HG03565 (cell line): ENCODE measurements around the gene PCGF5.
"Not testable (repeated sequence)": the region's sequence is repeated elsewhere in the genome, so short reads cannot be mapped to it uniquely, and the experiment has no call there.

ENCODE experiments used
- ATAC-seq: cut with Tn5 transposase; IDR thresholded peaks from one replicate; pipeline ENCODE4 v1.9.1; 2021; ENCODE audit warnings: mild to moderate bottlenecking, moderate library complexity; ENCODE audit not compliant: unreplicated experiment

PCGF5 gene

DNA sequence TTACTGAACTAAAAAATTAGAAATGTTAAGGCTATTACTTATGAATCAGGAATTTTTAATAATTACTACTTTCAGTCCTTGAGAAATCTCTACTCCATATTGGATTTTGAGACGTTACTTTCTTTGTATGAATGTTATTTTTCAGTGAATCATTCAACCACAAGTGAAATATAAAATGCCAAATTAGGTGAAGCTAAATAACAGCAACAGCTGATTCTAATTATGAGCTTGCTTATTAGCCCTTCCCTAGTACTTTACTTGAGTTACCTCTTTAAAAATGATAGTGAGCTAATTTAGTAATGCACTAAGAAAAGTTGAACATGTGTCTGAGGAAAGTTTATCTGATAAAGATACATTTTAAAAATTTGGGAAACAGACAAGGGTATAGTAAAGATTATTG, 51.4 kb downstream of the PCGF5 start:
- no peak for ATAC-seq

DNA sequence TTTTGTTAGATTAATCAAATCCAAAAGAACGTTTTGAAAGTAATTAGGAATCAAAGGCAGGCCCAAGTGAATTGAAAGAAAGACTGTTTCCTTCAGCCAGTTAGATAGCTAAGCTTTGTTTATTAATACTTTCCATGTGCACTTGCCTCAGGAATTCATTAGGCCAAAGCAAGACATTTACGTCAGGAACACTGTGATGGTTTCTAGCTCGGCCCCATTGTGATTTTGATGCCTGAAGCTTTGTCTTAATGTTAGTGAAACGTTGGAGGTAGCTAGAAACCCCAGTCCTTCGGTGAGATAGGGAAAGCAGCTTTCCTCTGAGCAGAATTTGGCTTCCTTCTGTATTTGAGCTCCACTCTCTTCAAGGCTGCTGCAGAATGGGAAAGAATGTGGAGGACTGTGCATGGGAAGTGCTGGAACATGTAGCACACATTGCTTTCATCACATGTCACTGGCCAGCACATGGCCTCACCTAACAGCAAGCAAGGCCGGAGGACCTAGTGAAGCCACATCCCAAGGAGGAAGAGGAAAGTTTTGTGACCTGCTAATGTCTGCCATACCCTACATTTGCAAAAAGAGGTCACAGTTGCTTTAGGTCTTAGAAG, 64.1 kb downstream of the PCGF5 start:
- no peak for ATAC-seq

DNA sequence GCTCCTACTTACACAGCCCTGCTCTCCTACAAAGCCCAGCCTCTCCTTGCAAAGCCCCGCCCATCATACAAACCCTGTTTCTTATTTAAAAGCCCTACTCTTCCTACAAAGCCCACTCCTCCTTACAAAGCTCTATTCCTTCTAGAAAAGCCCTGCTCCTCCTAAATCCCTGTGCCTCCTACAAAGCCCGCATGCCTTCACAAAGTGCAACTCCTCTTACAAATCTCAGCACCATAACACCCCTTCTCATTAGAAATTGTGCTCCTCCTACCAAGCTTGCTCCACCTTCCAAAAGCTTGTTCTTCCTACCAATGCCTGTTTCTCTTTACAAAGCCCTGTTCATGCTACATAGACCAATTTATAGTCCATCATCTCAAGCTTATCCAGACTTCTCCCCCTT, 66.1 kb downstream of the PCGF5 start:
- ATAC-seq: no peak

DNA sequence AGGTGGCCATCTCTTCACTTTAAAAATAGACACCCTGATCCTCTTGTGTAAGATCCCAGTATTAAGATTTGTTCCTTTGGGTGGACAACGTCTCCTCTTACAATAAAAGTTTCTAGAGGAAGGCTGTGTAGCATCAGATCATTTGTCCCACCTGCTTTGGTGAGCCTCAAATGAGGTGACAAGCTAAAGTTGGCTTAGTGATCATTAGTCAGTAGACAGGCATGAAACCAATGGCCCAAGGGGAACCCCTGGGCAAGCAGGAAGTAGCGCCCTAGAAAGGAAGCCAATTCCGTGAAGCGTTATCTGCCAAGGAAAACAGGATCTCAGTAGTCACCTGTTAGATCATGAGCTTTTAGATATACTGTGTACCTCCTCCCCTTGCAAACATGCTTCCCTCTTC, 66.8 kb downstream of the PCGF5 start:
- no peak for ATAC-seq

DNA sequence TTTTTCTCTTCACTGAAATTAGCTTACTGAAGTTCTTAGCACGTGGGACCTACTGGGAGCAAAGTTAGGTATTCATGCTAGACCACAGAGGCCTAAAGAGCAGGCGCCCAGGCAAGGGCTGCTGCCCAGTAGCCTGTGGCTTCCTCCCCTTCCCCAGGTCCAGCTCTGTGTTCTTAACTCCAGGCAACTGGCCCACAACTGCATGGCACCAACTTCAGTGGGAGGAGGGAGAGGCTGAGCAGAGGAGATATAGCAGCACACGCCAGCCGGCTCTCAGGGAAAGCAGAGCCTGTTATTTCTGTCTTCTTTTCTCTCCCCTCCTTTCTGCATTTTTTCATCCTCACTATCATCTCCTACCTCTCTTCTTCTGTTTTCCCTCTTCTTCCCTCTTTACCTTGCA, 67.4 kb downstream of the PCGF5 start:
- ATAC-seq: no peak

DNA sequence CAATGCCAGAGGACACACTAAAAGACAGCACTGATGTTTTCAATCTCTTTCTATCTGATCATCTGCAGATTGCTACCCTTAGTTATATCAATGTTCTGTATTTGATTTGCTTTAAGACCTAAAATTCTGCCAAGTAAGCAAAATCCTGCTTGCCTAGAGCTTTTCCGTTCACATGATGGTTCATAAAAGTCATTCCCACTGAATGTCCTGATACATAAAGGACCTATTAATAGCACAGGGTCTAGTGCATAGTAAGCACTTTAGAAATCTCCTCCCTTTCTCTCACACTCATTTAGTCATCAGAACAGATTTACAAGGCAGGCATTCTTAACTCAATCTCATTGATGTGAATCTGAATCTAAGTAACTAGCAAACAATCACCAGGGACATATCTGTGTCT, 68.8 kb downstream of the PCGF5 start:
- ATAC-seq: no peak

DNA sequence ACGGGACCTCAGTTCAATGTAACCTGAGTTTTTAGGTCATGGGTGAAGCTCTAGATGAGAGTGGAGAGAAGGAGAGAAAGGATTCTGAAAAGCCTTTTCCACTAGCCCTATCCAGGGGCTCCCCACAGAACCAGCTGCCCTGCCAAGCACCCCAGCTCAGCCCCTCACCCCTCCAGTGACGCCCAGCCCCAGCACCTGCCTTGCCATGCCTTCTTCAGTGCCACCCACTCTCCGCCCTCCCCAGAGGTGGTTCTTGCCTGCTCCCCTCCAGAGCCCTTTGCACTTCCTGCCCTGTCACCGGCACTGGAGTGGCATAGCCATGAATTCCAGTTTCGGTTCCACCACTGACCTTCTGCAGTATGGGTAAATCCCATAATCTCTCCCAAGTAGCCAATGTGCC, 70.1 kb downstream of the PCGF5 start:
- ATAC-seq: no peak

DNA sequence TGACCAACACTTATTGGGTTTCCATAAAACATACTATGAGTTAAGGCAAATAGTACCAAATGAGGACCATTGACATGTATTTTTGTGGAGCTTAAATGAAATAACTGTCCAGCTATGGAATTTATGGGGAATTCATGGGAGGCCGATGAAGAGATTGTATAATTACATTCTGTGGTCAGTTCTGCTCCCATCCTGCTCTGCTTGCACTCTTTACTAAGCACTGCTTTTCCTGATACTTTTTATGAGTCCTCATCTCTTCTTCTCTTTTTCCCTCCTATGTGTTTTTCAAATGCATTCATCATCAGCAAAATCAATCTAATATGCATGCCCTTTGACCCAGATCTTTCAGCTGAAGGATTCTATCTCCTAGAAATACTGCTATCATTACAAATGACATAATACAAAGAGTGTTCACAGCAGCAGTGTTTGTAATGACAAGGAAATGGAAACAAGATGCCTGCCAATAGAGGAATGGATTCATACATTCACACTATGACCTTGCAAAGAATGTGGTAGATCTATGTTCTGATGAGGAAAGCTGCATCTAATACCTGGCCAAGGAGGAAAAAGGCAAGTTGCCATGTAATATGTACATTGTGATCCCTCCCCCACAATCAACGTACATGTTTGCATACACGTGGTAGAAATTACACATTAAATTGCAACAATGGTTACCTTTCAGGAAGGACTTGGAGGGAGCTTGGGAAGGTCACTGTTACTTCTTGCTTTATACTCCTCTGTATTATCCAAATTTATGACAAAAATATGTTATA, 73.9 kb downstream of the PCGF5 start:
- ATAC-seq: no peak

DNA sequence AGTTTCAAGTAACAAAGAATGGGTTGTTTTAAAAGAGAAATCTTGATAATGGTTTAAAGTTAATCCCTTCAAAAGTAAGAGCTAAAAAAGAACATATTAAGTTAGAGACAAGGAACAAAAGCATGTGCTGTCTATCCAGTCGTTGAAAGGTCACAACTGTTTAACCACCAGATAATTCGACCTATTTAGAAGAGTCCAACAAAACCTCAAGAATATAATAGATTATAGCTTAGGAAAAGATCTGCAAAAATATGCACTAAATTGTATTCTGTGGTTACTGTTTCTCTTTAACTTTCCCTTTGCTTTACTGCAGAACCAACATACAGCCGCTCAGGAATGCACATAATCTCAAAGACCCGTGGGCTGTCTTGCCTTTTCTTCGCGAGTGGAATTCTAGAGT, 74.9 kb downstream of the PCGF5 start:
- ATAC-seq: no peak

DNA sequence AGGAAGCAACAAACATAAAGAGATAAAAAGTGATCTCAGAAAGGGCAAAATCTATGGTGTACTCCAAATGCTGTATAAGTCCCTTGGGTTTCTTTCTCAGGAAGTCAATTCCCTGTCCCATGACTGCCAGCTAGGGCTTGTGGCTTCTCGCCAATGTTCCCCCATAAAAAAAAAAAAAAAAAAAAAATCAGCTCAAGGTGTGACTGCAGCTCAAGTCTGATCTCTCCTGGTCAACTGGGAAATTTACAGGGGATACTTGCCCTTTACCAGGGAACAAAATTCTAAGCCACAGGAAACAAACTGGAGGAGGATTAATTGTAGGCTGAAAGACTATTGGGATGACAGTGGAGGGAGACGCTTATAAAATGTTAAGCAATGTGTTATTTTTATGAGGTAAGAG, 76.0 kb downstream of the PCGF5 start:
- ATAC-seq: no peak

DNA sequence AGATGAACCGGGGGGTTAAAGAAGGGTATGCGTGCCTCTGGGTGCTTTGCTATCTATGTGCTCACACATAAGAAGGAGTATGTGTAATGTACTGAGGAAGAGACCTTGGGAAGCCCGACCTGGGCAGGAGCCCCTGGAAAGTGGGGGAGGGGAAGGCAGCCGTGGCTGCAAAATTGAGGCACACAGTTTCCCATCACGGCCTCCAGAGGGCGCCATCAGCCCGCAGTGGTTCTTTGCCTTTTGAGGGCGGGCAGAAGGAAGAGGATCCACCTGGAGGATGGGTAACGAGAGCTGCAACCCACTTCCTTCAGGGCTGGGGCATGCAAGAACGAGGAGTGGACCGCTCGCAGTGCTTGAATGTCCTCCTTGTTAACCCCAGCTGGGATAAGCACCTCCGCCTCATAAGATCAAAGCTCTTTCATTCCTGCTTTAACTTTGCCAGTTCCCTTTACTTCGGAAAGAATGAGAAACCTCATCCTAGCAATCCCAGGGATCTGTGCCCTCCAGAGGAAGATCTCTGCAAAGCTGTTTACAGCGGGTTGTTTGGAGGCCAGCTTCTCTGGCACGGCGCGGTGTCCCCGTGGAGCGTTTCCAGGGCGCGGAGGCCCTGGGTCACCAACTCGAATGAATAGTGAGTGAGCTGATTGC, 77.9 kb downstream of the PCGF5 start:
- peak; percentile 74 for ATAC-seq

DNA sequence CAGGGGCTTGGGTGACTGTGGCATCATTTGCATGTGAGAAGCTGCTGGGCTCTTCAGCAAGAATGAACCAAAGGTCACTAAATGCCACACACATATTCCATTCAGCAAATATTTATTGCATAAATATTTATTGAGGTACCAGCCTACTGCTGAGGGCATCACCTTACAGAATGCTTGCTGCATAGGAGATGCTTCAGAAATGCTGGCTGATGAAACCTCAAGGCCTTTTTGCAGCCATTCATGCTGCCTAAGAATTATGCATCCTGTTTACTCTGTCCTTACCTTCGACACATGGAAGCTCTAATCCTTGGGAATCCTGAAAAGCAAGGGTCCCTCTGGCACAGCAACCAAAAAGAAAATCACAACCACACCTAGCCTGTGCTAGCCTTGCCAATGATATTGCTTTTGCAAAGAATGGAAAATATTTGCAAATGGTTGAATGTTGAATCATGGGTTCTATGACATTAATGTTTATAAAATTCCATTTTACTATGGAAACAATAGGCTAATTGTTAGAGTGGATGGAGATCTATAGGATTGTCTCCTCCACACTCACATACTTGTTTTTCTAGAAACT, 79.6 kb downstream of the PCGF5 start:
- no peak for ATAC-seq

DNA sequence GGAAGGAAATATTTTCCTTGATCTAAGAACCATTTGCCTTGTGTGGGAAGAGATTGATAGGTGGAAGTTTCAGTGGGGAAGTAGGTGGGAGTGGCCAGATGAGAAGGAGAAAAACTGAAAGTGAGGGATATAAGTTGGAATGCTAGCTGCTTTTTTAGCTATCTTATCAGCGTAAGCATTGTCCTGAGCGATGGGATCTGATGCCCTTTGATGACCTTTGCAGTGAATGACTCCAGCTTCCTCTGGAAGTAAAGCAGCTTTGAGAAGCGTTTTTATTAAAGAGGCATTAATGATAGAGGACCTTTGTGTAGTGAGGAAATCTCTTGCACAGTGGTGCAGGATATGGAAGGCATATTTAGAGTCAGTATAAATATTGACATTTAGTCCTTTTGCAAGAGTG, 82.5 kb downstream of the PCGF5 start:
- ATAC-seq: not testable (repeated sequence)

DNA sequence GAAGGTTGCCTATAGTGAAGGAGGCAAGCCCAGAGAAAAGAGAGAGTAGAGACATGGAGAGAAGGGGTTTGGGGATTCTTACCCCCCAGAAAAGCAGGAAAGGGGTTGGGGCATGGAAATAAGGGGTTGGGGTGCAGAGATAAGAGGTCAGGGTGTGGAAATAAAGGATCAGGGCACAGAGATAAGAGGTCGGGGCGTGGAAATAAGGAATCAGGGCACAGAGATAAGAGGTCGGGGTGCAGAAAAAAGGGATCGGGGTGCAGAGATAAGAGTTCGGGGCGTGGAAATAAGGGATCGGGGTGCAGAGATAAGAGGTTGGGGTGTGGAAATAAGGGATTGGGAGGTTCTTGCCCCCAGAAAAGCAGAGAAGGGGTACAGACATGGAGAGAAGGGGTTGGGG, 85.5 kb downstream of the PCGF5 start:
- not testable (repeated sequence) for ATAC-seq

DNA sequence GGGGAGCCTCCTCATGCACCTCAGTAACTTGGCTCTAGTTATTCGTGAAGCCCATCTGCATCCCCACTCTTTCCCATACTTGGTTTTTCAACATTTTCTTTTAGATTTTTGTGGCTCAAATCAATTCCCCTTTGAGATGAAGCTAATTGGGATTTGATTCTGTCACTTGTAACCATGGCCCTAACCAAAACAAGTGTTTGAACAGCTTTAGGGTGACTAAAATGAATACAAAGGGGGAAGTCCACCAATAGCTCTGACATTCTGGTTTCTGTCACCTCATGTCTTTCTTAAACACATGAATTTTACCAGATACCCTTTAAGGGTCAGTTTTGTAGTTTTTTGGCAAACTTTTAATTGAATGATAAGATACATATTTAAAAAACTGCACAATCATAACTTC, 87.0 kb downstream of the PCGF5 start:
- ATAC-seq: no peak

DNA sequence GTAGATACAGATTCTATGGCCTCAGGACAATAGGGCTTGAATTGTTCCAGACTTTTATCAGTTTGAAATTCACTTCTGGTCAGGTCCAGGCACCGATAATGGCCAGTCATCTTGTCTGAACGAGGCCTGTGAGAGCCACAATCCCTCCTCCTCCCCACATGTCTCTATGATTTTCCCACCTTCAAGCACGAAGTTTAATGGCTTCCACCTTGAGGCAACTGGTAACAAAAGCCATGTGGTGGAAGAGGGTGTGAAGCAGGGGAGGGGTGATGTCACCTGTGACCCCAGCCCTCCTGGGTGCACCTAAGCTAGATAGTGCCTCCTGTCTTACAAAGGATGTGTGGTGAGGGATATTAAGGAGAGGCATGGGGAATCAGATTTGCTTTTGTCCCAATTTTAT, 89.2 kb downstream of the PCGF5 start:
- no peak for ATAC-seq

DNA sequence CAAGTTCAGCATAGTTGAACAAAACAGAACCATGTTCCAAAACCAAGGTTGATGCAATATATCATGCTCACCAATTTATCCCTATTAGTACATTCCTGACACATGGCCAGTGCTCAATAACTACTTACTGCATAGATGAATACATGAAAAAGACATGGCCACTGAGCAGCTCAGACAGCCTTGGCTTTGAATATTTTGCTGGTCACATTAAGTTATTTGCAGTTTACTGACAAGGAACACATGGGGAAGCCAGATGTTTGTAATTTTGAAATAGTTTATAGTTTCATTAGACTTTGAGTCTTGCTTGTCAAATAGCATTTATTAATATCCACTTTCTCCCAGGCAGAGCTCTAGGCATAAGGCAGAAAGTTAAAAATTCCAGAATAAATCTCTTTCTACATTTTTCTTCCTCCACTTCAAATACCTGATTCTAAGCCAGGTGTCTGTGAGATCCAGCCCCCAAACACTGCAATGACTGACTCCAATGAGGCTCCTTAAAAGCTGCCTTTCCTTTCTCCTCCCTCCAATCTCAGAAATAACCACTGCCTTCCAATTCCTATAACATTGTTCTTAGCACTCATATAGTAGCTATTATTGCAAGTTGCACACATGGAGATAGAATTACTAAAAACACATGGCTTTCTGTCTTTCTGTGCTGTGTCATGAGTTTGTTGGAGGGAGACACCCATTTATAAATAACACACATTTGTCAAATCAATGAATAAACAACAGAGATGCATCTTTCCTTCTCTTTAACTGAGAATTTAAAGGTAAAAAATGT, 91.3 kb downstream of the PCGF5 start:
- no peak for ATAC-seq

DNA sequence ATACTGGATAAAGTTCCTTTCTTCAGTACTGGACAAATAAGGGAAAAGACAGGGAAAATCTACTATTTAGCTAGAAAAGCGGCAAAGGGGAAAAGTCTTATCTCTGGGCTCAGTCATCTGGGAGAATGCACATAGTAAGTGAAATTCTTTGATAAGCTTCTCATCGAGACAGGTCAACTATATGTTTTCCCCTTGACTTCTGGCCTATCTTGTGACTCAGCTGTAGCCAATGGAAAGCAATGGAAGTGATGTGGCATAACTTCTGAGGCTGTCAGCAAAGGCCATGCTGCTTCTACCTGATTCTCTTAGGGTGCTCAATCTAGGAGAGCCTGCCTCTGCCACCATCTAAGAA, 91.9 kb downstream of the PCGF5 start:
- no peak for ATAC-seq

DNA sequence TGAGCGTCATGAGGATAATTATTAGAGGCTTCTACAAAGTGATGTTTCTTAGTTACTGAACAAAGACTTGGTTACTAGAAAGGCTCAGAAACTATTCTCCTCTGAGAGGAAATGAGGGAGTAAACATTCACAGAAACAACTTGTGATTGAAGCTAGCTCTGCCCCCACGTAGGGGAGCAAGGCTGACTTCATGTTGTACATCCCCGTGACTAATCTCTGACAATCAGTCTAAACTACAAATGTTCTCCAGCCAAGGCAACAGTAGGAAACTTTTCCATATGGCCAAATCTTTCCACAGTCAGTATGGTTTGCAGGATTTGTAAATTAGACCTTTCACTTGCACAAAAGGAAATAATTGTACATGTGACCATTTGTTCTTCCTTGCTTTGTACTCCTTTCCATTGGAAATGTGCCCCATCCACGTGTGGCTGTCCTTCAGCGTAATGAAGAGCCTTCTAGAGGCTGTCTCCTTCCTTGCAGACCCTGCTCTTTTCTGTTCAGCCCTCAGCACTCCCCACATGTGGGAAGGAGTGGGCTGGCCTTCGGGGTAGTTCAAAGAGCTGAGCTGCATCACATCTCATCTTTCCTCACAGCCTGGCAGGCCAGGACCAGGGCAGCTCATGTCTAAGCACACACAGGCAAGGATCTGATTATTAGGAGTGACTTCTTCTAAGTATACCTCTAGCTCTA, 93.5 kb downstream of the PCGF5 start:
- ATAC-seq: no peak

DNA sequence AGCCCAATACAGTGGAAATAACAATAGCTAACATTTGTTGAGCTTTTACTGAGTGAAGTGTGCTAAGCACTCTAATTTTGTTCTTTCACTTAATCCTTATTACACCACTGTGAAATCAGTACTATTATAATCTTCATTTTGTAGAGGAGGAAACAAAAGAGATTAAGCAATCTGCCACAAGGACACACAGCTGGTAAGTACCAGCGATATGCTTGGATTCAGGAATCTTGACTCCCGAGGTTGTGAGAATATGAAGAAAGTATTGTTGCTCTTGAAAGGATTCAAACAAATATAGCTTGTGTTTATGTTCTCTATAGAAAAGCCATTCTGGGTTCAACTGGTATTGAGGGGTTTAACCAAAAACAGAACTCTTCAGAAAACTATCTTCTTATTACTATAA, 96.0 kb downstream of the PCGF5 start:
- no peak for ATAC-seq

DNA sequence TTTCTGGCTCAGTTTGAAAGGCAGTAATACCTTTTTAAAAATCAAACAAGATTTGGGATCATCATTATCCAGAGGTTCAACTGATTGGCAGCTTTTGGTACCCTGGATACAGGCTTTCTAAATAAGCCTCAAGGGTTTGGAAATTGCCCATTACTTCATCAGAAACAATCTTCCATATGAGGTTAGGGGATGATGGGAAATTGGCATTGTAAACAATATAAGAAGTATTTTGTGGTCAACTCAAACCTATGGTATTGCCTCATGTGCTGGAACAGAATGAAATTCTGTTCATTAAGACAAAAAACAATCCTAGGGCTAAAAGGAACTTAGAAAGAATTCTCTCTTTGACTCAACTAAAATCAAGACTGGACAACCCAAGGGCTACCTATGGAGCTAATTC, 97.1 kb downstream of the PCGF5 start:
- no peak for ATAC-seq
